Iris pigment epithelial cell (primary cell): ENCODE results near the gene NTN4.
"Not testable (repeated sequence)": the region's sequence is repeated elsewhere in the genome, so short reads cannot be mapped to it uniquely, and the experiment has no call there.

Source experiments
- DNase-seq: peaks from one replicate; pipeline ENCODE4 v3.0.0-alpha.2; 2011; ENCODE audit warnings: low read depth

The NTN4 gene

GRCh38 chr12:95790033-95790916 is at the start of gene NTN4:
Gene NTN4, minus strand, starts transcription at chr12:95790764. Its CDS starts 455 bp downstream, at chr12:95790309.
- DNase-seq: no peak

GRCh38 chr12:95838125-95838524 is 47.6 kb upstream of the NTN4 start:
- DNase-seq: peak; percentile 94

DNA sequence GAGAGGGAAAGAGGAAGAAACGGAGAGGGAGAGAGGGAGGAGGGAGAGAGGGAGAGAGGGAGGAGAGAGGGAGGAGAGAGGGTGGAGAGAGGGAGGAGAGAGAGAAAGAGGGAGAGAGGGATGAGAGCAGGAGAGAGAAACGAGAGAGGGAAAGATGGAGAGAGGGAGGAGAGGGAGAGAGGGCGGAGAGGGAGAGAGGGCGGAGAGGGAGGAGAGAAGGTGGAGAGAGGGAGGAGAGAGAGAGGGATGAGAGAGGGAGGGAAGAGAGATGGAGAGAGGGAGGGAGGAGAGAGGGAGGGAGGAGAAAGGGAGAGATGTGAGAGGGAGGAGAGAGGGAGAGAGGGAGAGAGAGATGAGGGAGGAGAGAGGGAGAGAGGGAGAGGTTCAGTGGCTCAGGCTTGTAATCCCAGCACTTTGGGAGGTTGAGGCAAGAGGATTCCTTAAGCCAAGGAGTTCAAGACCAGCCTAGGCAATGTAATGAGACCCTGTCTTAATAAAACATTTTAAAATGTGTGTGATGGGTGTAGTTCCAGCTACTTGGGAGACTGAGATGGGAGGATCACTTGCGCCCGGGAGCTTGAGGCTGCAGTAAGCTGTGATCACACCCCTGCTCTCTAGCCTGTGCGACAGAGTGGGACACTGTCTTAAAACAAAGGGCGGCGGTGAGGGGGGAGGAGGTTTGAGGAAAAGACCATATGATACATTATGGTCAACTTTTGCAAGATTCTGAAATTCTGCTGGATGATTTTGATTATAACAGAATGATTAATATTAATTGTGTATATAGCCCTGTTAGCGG is 46.9 kb upstream of the NTN4 start:
- no peak for DNase-seq

DNA sequence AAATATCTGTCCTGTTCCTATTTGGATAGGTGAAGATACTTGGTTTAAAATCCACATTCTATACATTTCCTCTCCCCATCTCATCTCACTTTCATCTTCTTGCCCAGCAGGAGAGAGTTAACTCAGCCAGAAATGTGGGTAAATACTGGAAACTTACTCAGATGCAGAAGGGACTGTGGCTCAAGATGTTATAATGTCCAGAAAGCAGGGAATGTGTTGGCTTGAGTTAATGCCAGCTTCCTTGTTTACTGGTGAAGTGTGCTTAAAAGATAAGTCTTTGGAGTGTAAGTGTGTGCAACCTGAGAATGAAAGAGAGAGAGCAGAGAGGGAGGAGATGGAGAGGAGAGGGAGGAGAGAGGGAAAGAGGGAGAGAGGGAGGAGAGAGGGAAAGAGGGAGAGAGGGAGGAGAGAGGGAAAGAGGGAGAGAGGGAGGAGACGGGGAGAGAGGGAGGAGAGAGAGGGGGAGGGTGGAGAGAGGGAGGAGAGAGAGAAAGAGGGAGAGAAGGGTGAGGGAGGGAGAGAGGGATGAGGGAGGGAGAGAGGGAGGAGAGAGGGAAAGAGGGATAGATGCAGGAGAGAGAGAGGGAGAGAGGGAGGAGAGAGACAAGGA is 46.2 kb upstream of the NTN4 start:
- peak; percentile 52 for DNase-seq

DNA sequence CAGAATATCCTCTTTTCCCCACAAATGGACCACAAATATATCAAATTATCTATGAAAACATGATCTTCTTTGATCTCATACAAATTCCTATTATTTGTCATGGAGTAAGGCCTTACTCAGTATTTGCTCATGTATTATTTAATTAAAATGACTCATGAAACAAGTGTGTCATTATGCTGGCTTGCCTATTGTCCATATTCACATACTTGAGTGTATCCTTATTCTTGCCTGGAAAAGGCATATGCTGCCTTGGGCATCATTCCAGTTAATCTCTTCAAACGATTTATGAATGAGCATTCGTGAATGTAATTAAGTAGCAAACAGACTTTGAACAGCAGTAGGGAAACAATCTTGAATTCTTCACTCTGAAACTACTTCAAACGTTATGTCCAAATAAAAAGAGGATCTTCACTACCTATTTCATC is 45.6 kb upstream of the NTN4 start:
- peak; percentile 38 for DNase-seq

DNA sequence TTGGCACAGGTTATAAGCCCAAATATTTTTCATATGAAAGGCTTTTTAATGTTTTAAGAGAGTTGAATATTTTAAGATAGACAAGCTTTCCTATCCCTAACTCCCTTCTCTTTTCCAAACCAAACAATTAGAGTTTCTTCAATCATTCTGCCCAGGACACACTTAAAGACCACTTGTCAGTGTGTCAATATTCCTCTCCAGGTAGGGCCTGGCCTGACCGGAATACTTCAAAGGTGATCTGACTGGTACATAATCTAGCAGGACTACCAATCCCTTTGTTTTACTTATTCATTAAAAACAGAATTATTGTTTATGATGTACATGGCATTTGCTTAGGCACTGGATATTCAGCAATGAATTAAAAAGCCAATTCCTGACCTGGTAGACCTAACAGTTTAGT is 44.0 kb upstream of the NTN4 start:
- DNase-seq: no peak

- no peak for DNase-seq
Observed at GRCh38 chr12:95830335-95831089, 39.9 kb upstream of the NTN4 start.

- no peak for DNase-seq
Observed at GRCh38 chr12:95829395-95829794, 38.8 kb upstream of the NTN4 start.

DNA sequence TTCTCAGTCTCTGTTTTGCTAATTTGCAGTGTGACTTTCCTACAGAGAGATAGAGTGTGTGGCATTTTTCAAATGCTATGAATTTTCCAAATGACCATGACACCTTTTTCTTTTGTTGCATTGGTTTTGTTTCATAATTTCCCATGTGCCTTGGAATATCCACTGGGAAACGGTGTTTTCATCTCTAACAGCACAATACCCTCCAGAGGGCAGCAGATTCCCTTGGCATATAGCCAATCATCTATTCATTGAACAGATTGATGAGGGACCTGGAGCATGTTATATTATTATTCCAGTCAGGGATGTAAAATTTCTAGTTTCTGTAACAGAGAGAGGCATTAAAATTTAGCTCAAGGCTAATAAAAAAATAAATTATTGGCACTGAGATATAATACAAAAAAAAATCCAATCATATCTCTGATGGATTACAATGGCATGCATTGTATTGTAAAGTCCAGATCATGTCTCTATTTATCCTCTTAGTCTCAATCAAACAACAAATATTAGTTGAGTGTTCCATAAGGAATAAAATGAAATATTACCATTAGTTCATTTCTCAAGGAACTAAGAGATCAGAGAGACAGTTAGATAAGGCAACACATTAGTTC is 29.6 kb upstream of the NTN4 start:
- DNase-seq: peak; percentile 41

DNA sequence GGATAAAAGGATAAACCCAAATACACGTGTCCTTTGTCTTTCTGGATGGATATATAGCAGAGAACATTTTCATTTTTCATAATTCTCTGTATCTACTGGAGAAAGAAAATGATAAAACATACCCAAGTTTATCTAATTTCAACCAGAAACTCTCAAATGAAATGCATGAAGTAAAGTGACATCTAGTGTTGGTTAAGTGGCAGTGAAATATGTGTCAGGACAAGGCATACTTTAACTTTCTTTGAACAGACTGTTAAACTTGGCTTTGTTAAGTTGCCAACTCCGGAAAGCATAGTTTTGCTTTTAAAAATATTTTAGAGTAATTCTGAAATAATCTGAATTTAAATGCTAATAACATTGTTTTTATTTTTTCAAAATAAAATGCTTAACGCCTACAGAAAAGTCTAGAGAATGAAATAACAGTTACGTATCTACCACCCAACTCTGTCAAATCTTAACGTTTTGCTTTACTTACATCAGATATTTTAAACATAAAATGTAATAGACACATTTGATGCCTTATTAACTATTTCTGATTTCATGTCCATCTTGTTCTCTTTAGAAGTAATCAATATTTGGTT is 25.2 kb upstream of the NTN4 start:
- peak; percentile 35 for DNase-seq

DNA sequence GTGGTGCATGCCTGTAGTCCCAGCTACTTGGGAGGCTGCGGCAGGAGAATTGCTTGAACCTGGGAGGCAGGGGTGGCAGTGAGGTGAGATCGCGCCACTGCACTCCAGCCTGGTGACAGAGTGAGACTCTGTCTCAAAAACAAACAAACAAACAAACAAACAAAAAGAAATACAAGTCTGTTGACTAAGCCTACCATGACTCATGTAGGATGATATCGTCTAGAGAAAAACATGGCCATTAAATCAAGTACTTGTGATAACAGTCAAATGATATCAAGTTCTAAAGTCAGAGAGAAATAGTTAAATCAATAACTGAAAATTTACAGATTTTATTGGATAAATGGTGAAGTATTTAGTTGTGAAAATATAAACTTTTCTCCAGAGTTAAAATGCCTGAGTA is 21.6 kb upstream of the NTN4 start:
- not testable (repeated sequence) for DNase-seq

DNA sequence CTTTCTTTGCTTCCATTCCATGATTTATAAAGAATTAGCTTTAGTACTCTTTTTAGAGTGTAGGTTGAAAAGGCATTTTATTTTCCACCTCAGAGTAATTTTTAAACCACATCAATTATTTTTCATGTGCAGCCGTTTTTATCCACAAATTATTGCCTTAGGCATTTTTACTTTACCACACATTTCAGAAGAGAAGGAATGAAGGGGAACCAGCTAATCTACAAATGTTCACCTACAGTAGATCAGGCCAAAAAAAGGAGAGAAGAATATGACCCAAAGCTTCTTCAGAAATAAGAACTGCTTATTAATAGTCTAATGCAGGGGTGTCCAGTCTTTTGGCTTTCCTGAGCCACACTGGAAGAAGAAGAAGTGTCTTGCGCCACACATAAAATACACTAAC is 19.8 kb upstream of the NTN4 start:
- no peak for DNase-seq

GRCh38 chr12:95809000-95809680 is 18.6 kb upstream of the NTN4 start:
- no peak for DNase-seq

GRCh38 chr12:95808146-95808545 is 17.6 kb upstream of the NTN4 start:
- no peak for DNase-seq

- DNase-seq: peak; percentile 96
Observed at GRCh38 chr12:95805864-95806671, 15.5 kb upstream of the NTN4 start.

DNA sequence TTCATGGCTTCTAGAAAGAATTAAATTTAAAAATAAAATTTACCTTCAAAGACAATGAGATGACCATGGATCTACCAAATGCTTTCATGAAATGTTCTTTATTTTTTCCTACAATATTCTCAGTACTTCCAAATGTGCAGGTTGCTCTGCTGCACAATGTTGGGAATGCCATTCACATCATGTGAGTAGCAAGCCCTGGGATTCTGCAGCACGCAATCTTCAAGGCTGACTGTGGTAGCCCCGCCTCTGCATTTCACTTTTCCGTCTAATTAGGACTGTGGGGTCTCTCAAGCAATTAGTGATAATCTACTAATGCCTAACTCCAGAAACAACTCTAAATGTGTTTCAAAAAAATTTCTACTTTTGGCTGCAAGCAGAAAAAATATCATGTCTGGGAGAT is 13.7 kb upstream of the NTN4 start:
- no peak for DNase-seq

DNA sequence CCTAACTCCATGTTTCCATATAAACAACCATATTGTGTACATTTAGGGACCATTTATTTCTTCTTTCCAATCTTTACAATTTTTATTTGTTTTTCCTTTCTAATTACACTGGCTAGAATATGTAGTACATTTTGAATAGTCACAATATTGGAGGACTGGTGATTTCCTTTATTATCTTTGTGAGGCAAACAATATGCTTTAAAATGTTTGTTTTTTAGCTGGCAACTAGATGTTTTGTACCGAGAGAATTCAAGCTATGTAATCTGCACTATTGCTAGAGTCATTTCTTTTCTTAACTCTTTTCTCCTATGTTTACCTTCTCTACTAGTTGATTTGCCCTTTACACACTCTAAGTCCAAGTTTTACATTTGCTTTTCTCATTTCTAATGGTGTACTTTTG is 13.3 kb upstream of the NTN4 start:
- DNase-seq: no peak

DNA sequence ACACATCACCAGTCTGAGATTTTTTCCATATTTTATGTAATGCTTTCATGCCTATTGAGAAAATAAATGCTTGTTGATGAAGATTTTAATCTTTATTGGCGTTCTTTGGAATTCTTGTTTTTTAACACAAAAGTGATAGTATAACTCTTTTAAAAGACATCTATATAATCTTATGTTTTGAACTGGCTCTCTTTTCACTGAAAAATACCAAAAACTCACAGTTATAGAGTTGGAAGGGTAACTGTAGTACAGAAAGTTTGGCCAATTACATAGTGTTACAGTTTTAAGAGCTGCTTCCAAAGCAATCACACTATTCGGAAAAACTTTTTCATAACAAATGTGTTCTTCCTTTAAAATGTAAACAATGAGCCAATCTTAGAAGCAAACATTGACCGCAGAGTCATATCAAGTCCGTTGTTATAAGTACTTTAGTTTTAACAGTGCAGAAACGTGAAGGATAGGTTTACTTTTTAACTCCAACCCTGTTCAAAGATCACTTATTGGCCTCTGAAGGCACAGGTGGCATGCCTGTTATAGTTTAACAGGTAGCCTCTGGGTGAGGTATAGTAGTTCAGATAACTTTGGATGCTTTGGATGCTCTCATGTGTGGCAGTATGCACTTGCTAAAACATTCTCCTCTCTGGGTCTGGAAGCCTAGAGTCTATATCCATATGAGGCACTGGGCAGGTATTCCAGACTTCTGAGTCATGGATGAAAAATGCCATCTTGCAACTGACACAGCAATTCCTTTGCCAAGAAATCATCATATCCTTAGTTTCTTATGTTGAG is 12.1 kb upstream of the NTN4 start:
- DNase-seq: peak; percentile 89

- DNase-seq: no peak
Observed at GRCh38 chr12:95796982-95797289, 6.4 kb upstream of the NTN4 start.
